Omental fat pad (tissue), 4 donors: ENCODE data around the gene SMIM38. TPM values are rescaled to one million over a fixed set of nuclear protein-coding genes. Genes with fewer than 3 reads are reported as not detected.

Experiments
- ATAC-seq: fragments of 150-250 bp; one replicate; pipeline ENCODE4 v1.9.1; 2016; ENCODE audit warnings: mild to moderate bottlenecking, moderate library complexity; ENCODE audit not compliant: low FRiP score
- DNase-seq: peaks from one replicate; pipeline ENCODE4 v3.0.0-alpha.2; 2019; ENCODE audit warnings: low spot score
- CTCF ChIP-seq, 3 donors: fragments of 450-650 bp; IDR thresholded peaks; one replicate each; pipeline ENCODE4 v1.5.1; 2016 to 2017; ENCODE audit warnings: antibody characterized with exemption in 3 of 3, mild to moderate bottlenecking in 3 of 3, moderate library complexity in 2 of 3
- total RNA-seq, 4 donors: library from RNA; depleted of rRNA; stranded (reverse); fragments of >200 nt; gene quantifications; one replicate each; pipeline ENCODE4 v1.1.0, GENCODE V29; 2016

SMIM38 gene
- total RNA-seq: 1 to 10 TPM in 1 of 4 donors, under 1 TPM in 3; 0.69 to 1.6 (median 0.85) TPM

GRCh38 chr11:69155302-69156234 lies at the start of gene SMIM38:
SMIM38 (plus strand) TSS chr11:69155935; CDS start chr11:69157847, 1,912 bp downstream.
- no peak for ATAC-seq
- no peak for DNase-seq
- no peak for TF ChIP-seq CTCF (IDR thresholded peaks at IDR 0.05)

GRCh38 chr11:69106031-69106811 lies 49.5 kb upstream of the SMIM38 start:
- TF ChIP-seq CTCF (IDR thresholded peaks at IDR 0.05): no peak
- DNase-seq (no peak), ATAC-seq (no peak)

DNA sequence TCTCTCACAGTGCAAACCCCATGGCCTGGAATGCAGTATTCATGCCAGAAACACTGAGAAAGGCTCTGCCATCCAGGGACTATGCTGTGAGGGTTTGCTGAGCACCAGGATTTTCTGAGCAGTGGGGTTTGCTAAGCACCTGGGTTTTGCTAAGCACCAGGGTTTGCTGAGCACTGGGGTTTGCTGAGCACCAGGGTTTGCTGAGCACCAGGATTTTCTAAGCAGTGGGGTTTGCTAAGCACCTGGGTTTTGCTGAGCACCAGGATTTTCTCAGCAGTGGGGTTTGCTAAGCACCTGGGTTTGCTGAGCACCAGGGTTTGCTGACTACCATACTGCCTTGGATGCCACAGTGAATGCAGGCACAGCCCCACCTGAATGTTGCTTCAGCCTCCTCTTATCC lies 48.3 kb upstream of the SMIM38 start:
- ATAC-seq (no peak), DNase-seq (no peak)
- no peak for TF ChIP-seq CTCF (IDR thresholded peaks at IDR 0.05)

- DNase-seq (no peak), ATAC-seq (no peak)
- no peak for TF ChIP-seq CTCF (IDR thresholded peaks at IDR 0.05)
Observed at GRCh38 chr11:69108030-69108429, 47.7 kb upstream of the SMIM38 start.

- DNase-seq: no peak
- no peak for ATAC-seq
- TF ChIP-seq CTCF (IDR thresholded peaks at IDR 0.05): no peak
Observed at GRCh38 chr11:69108559-69108958, 47.2 kb upstream of the SMIM38 start.

GRCh38 chr11:69109101-69109500 lies 46.6 kb upstream of the SMIM38 start:
- TF ChIP-seq CTCF (IDR thresholded peaks at IDR 0.05): no peak
- DNase-seq (no peak), ATAC-seq (no peak)
